Keratinocyte (primary cell): ENCODE results near the gene ZFYVE16.

Source experiments
- CTCF ChIP-seq, 3 experiments: IDR thresholded peaks in 1 of 3; conservative IDR thresholded peaks in 1 of 3; optimal IDR thresholded peaks in 1 of 3; 2 replicates in 2 of 3; 3 replicates in 1 of 3; pipeline versions ENCODE3 to v1.5.1; 2011; ENCODE audit warnings: low read length in 3 of 3, mild to moderate bottlenecking in 3 of 3, moderate library complexity in 2 of 3, control low read depth in 1 of 3, inconsistent platforms in 1 of 3; ENCODE audit not compliant: insufficient read depth in 2 of 3; ENCODE audit errors: extremely low read depth in 1 of 3
- EZH2 ChIP-seq: IDR thresholded peaks from one replicate; pipeline ENCODE4 v1.6.1; 2012; ENCODE audit warnings: inconsistent platforms, mild to moderate bottlenecking, low read length, moderate library complexity

DNA sequence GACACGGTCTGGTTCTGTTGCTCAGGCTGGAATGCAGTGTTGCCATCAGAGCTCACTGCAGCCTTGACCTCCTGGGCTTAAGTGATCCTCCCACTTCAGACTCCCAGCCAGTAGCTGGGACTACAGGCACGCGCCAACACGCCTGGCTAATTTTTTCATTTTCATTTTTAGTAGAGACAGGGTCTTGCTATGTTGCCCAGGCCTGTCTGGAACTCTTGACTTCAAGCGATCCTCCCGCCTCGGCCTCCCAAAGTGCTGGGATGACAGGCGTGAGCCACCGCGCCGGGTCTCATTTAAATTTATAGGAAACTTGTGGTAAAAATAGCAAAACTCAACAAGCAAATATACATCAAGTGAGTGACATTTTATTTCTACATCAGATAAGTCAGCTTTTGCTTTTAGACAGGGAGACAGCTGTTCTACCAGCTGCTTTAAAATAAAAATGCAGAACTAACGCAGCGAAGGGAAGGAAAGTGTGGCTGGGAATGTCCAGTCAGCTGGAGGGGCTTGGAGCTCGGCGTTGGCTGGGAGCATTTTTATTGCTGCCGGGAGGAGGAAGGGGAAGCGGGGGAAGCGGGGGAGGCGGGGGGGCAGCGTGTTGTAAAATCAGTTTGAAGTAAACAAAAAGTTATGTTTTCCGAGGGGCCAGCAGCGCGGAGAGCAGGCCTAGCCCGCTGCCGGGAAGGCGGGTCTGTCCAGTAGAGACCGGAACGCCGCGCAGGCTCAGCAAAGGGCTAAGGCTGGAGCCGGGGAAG lies 707 bp upstream of the ZFYVE16 start:
- TF ChIP-seq CTCF (optimal IDR thresholded peaks at IDR 0.05 in 1 of 3, IDR thresholded peaks at IDR 0.05 in 1 of 3, conservative IDR thresholded peaks at IDR 0.05 in 1 of 3; ENCODE audit: extremely low read depth in 1 of 3, insufficient read depth in 2 of 3, low read length in 3 of 3) (no peak), EZH2 (no peak)
